Embryonic facial prominence (tissue), 1 donor: ENCODE data around the gene SH3GLB2.
"Not testable (repeated sequence)": the region's sequence is repeated elsewhere in the genome, so short reads cannot be mapped to it uniquely, and the experiment has no call there.

Experiments used
- DNase-seq: peaks from one replicate; pipeline ENCODE4 v3.0.0-alpha.2; 2016; ENCODE audit errors: extremely low spot score

The SH3GLB2 gene

DNA sequence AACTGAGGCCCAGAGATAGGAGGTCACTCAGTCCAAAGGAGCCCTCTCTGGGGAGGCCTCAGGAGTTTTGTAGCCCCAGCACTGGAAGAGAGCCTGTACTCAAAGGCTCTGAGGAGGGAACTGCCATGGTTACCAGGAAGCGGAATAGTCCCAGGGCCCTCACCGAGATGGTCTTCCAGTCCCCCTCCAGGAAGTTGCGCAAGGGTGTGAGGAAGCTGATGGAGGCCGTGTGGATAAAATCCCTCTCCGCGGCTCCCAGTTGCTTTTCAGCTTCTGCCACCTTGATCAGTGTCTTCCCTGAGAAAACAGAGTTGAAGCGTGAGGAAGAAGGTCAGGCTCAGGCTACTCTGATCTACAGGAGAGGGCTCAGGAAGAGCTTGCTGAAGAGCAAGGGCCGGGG lies 13.5 kb downstream of the SH3GLB2 start:
- DNase-seq: no peak

GRCh38 chr9:129014124-129014523 lies 14.0 kb downstream of the SH3GLB2 start:
- no peak for DNase-seq

DNA sequence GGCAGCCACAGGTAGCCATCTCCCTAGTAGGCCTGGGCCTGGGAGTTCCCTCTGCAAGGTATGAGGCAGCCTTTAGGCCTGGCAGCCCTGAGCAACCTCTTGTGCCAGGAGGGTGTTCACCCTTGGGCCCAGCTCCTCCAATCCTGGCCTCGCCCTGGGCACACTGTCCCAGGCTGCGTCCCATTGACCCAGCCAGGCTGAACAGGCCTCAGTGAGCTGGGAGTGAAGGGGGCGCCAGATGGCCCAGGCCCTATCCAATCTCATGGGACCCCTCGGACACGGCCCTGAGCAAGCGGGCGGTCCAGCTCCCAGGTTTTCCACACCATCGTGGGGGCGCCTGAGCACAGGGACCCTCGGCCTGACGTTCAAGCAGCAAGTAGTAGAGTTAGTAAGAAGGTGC lies 14.5 kb downstream of the SH3GLB2 start:
- no peak for DNase-seq

DNA sequence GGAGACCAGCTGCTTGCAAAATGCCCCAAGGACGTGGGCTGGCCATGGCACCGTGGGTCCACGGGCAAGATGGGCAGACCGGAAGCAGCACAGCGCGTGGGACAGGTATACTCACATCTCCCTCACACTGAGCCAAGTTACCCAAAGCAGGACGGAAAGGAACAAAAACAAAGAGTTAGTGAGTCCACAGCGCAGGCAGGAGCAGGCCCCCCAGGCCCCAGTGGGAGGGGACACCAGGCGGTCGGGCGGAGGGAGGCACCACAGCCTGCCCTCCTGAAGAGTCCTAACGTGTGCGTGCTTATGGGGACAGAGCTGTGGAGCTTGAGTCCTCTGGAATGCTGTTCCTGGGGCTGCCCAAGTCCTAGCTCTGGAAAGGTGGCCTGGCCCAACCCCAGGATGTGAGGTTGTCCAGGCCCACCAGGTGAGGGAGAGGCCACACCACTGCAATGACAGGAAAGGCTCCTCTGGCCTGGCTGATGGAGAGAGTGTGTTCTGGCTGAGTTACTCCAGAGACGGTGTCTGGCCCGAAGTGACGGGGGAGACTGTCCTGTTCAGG lies 15.2 kb downstream of the SH3GLB2 start:
- no peak for DNase-seq

GRCh38 chr9:129012343-129012742 lies 15.8 kb downstream of the SH3GLB2 start:
- DNase-seq: no peak

GRCh38 chr9:129011761-129012181 lies 16.4 kb downstream of the SH3GLB2 start:
- no peak for DNase-seq

- DNase-seq: no peak
Observed at GRCh38 chr9:129011170-129011569, 17.0 kb downstream of the SH3GLB2 start.

DNA sequence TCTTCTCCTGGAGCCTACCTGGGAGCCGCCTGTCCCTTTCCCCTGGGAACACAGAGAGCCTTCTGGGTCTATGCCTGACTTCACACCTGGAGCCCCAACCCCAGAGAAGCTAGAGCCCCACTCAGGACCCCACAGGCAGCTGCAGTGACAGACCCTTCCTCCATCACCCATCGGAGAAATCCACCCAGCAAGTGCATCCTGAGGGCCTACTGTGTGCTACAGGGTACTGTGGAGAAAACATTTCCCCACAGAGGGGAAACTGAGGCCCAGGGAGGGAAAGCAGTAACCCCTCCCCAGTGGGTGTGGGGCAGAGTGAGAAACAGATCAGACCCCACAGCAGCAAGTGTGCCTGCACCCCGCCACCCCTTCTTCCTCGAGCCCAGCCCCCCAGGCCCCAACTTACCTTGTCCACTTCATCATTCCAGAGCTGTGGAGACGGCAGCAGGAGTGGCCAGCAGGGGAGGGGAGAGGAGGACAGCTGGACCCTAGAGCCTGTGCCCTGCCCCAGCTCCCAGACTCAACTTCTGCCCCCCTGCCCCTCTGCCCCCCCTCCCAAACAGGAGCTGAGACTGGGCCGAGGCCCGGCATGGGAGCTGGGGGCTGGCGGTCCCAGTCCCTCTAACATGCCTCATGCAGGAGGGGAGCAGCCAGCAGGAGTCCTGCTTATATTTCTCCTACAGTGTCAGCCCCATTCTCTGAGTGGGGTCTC lies 17.7 kb downstream of the SH3GLB2 start:
- no peak for DNase-seq

GRCh38 chr9:129009584-129010141 lies 18.5 kb downstream of the SH3GLB2 start:
- no peak for DNase-seq

- no peak for DNase-seq
Observed at GRCh38 chr9:129008986-129009583, 19.0 kb downstream of the SH3GLB2 start.

- DNase-seq: no peak
Observed at GRCh38 chr9:129008469-129008965, 19.6 kb downstream of the SH3GLB2 start.

- DNase-seq: no peak
Observed at GRCh38 chr9:129007766-129008468, 20.2 kb downstream of the SH3GLB2 start.

DNA sequence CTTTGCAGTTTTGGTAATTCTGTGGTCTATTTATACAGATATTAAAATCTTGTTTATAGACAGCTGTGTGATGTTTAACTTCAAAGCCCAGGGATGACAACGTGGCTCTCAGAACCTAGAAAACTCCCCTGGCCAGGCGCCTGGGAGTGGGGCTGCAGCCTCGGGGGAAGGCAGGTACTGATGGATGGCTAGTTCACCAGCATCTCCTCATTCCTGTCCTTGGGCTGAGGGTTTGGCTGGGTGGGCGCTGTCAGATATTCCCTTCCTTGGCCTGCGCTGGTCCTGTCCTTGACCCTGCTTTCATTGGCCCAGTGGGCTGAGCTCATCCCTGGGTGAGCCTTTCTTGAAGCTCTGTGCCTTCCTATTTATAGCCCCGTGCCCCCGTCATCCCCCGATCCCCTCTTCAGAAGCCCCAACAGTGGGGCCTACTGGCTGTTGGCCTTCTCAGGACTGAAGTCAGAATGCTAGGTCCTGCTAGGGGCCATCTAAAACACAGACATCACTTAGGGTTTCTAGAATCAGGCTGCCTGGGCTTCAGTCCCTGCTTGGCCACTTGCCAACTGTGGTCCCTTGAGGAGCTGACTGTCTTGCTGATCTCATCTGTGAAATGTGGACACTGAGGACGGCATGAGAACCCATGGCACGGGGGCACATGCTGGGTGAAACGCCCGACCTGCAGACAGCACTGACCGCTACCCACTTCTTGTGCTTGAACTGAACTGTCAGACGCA lies 20.9 kb downstream of the SH3GLB2 start:
- DNase-seq: no peak

DNA sequence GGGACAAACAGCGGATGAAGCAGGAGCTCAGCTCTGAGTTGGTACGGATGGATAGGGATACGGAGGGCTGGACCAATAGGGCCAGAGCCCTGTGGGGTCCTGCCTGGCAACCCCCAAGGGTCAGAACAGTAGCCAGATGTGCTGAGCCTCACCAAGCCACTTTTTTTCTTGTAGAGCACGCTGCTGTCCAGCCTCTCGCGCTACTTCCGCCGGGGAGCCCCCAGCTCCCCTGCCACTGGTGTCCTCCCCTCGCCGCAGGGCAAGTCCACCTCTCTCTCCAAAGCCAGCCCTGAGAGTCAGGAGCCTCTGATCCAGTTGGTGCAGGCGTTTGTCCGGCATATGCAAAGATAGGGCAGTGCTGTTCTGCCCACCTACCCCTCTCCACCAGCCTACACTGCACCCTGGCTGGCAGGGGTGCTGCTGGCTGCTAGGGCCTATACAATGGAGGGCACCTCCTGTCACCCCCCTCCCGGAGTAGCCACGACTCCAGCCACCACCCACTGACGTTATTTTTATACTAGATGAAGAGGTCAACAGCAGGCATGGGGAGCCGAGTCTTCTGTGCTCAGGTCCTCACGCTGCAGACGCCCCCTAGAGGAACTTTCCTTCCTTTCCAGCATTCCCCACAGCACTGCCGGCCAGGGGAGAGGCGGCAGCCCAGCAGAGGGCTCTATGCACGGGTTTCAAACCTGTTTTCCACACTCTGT lies 21.6 kb downstream of the SH3GLB2 start:
- no peak for DNase-seq

GRCh38 chr9:129005336-129005997 lies 22.7 kb downstream of the SH3GLB2 start:
- DNase-seq: no peak

DNA sequence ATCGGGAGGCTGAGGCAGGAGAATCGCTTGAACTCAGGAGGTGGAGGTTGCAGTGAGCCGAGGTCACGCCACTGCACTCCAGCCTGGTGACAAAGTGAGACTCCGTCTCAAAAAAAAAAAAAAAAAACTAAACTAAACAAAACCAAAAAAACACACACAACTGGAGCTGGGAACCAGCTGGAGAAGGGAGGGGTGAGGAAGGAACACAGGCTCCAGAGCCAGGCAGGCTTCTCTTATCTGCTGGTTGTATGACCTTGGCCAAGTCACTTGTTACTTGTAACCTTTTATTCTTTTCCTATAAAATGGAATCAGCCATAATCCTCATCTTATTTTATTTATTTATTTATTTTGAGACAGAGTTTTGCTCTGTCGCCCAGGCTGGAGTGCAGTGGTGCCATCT lies 24.0 kb downstream of the SH3GLB2 start:
- not testable (repeated sequence) for DNase-seq

DNA sequence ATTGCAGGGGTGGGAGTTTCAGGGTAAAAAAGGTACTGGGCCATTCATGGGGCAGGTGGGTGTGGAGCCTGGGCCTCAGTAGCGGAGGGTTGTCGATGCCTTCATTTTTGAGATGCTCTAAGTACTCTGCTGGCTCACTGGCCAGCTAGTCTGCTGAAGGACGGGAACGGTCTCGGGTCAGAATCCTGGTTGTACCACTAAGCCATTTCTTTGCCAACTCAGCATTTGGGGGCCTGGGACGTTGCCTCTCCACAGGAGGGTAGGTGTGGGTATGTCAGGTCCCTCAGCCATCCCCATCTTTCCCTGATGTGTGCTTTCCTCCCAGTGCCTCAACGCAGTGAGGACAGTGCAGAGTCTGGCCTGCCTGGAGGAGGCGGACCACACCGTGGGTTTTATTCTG lies 25.1 kb downstream of the SH3GLB2 start:
- DNase-seq: no peak

DNA sequence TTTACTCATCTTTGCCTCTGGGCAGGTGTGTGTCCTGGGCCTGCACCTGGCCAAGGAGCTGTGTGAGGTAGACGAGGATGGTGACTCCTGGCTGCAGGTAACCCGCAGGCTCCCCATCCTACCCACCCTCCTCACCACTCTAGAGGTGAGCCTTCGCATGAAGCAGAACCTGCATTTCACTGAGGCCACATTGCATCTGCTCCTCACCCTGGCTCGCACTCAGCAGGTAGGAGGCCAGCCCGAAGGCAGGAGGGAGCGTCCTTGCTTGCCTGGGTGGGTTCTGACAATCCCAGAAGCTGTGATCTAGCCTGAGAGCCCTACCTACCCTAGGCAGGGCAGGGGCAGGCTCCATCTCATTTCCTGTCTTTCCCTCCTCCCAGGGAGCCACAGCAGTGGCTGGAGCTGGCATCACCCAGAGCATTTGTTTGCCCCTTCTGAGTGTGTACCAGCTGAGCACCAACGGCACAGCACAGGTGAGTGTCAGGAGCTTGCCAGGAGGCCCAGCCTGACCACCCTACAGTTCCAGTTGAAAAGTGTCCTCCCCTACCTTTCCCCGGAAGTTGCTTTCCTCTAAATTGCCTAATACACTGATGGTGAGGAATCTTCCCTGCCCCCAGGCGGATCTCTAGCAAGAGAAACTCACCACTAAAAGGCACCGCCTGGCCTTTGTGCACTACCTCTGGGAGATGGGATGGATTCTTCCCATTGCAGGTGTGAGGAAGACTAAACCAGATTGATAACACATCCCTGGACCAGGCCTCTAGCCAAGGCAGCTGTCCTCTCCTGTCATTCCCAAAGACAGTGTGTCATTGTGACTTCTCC lies 26.4 kb downstream of the SH3GLB2 start:
- DNase-seq: no peak

- no peak for DNase-seq
Observed at GRCh38 chr9:128999581-129000206, 28.4 kb downstream of the SH3GLB2 start.
